Endothelial cell of umbilical vein (primary cell): ENCODE measurements around the gene NR1H3. TPM values are rescaled to one million over a fixed set of nuclear protein-coding genes. Genes with fewer than 3 reads are reported as not detected.
"Not testable (repeated sequence)": the region's sequence is repeated elsewhere in the genome, so short reads cannot be mapped to it uniquely, and the experiment has no call there.

Source experiments
- BruUV-seq: library from RNA; stranded (reverse); fragments of 400-500 nt; replicated peaks from 2 replicates; lab custom pipeline; 2021; lab: Mats Ljungman, UMichigan
- CTCF ChIA-PET: fragments of 300-600, 350-600 bp; sonication (Branson Sonifier 250); formaldehyde crosslinking; loops from one replicate; lab custom pipeline; 2021; ENCODE audit warnings: antibody characterized with exemption, inconsistent platforms; lab: Charles Lee
- POLR2A ChIA-PET: fragments of 300-600, 350-600 bp; sonication (Branson Sonifier 250); formaldehyde crosslinking; loops from one replicate; lab custom pipeline; 2021; ENCODE audit warnings: antibody characterized with exemption, inconsistent platforms; lab: Charles Lee
- DNase-seq: peaks from one replicate; pipeline ENCODE4 v3.0.0-alpha.2; 2011; ENCODE audit warnings: low read depth, low spot score
- FAIRE-seq: peaks from 2 replicates; lab custom pipeline; 2011; peaks lifted over from hg19 to GRCh38; lab: Jason Lieb, UNC
- H2AFZ ChIP-seq: 2 replicates; pipeline ENCODE4 v1.6.0; 2012; ENCODE audit warnings: low read depth, low read length, control low read depth, inconsistent platforms
- H3K27ac ChIP-seq: 2 replicates; pipeline ENCODE4 v1.5.1; 2011; ENCODE audit warnings: low read depth, mild to moderate bottlenecking, control low read depth, low read length, moderate library complexity; ENCODE audit not compliant: insufficient read depth
- H3K27me3 ChIP-seq, 2 experiments: 2 replicates each; pipeline versions ENCODE4 v1.6.0 to v1.6.1; 2011; ENCODE audit warnings: low read length in 2 of 2, mixed read lengths in 1 of 2; ENCODE audit not compliant: control insufficient read depth in 2 of 2, insufficient read depth in 2 of 2
- H3K36me3 ChIP-seq, 2 experiments: 2 replicates in 1 of 2; 3 replicates in 1 of 2; pipeline ENCODE4 v1.5.1; 2011; ENCODE audit warnings: low read length in 2 of 2, mild to moderate bottlenecking in 1 of 2, moderate library complexity in 1 of 2; ENCODE audit not compliant: control insufficient read depth in 2 of 2, insufficient read depth in 2 of 2; ENCODE audit errors: extremely low read depth in 1 of 2
- H3K4me1 ChIP-seq: 3 replicates; pipeline ENCODE4 v1.5.1; 2011; ENCODE audit warnings: mild to moderate bottlenecking, low read length; ENCODE audit not compliant: control insufficient read depth, insufficient read depth; ENCODE audit errors: extremely low read depth
- H3K4me2 ChIP-seq: 2 replicates; pipeline ENCODE4 v1.6.1; 2011; ENCODE audit warnings: low read length, control low read depth, mixed read lengths; ENCODE audit not compliant: insufficient read depth
- H3K4me3 ChIP-seq, 3 experiments: fragments of 200-600 bp in 1 of 3; sonication (generic), shearing (Covaris generic) in 1 of 3; replicated peaks in 1 of 3; 2 replicates each; pipeline ENCODE4 v1.5.1; 2011 to 2016; ENCODE audit warnings: control low read depth in 3 of 3, low read length in 3 of 3, mild to moderate bottlenecking in 2 of 3, inconsistent platforms in 1 of 3, low read depth in 1 of 3, moderate library complexity in 1 of 3; ENCODE audit not compliant: insufficient read depth in 1 of 3
- H3K79me2 ChIP-seq: 2 replicates; pipeline ENCODE4 v1.6.0; 2012; ENCODE audit warnings: low read length, inconsistent platforms; ENCODE audit not compliant: control insufficient read depth, insufficient read depth
- H3K9ac ChIP-seq: replicated peaks from 2 replicates; pipeline ENCODE3; 2011; ENCODE audit warnings: low read length, control low read depth; ENCODE audit not compliant: insufficient read depth; ENCODE audit errors: extremely low read depth
- H3K9me1 ChIP-seq: replicated peaks from 3 replicates; pipeline ENCODE4 v1.6.0; 2011; ENCODE audit warnings: mild to moderate bottlenecking, low read length; ENCODE audit not compliant: control insufficient read depth, insufficient read depth; ENCODE audit errors: extremely low read depth
- H3K9me3 ChIP-seq: replicated peaks from 2 replicates; pipeline ENCODE4 v1.5.1; 2012; ENCODE audit warnings: low read length, inconsistent platforms; ENCODE audit not compliant: control insufficient read depth, insufficient read depth
- H4K20me1 ChIP-seq: replicated peaks from 2 replicates; pipeline ENCODE3; 2011; ENCODE audit warnings: mild to moderate bottlenecking, low read length; ENCODE audit not compliant: control insufficient read depth, insufficient read depth; ENCODE audit errors: extremely low read depth
- GATA2 ChIP-seq: IDR thresholded peaks from 2 replicates; pipeline ENCODE4 v1.7.0; 2011; ENCODE audit warnings: low read depth, mild to moderate bottlenecking, moderate library complexity, mixed read lengths, low read length; ENCODE audit not compliant: insufficient read length, insufficient read depth
- JUN ChIP-seq: IDR thresholded peaks from 2 replicates; pipeline ENCODE4 v1.6.1; 2011; ENCODE audit warnings: borderline replicate concordance, low read depth; ENCODE audit not compliant: insufficient read length, insufficient read depth
- MYC ChIP-seq: IDR thresholded peaks from one replicate; pipeline ENCODE4 v1.6.1; 2011; ENCODE audit warnings: mild to moderate bottlenecking, low read depth, low read length
- dilution Hi-C: fragments of 300-500 bp; cut with MboI; formaldehyde crosslinking; loops from one replicate; pipeline ENCODE4 v1.15.0; 2019; ENCODE audit warnings: low sequenced_read_pairs; ENCODE audit not compliant: extremely low pct_ligation_motif_present
- intact Hi-C: fragments of 100-400 bp; cut with micrococcal nuclease; formaldehyde crosslinking; loops from one replicate; pipeline ENCODE4 v1.10.0; 2022
- polyA plus RNA-seq, 4 experiments: library from polyadenylated mRNA; depleted of rRNA in 3 of 4; stranded (reverse) in 3 of 4; unstranded in 1 of 4; fragments of >200 nt; gene quantifications; 2 replicates each; pipeline versions ENCODE4 v1.2.1 to v1.2.3, GENCODE V29; 2011 to 2012; ENCODE audit warnings: missing spikeins in 1 of 4
- total RNA-seq: library from RNA; stranded (reverse); gene quantifications from 2 replicates; pipeline ENCODE4 v1.2.3, GENCODE V29; 2021

The NR1H3 gene
- total and polyA plus RNA-seq, 2 donors (not counting 3 experiments of a cell fraction or from before 2014, with no cell fraction given): 9.8 to 16.3 TPM

- TF ChIP-seq JUN (no peak), MYC (no peak), GATA2 (no peak)
- FAIRE-seq: no peak
- POLR2A ChIA-PET: no interaction called here
These were observed 57.2 kb downstream of the NR1H3 start for GRCh38 chr11:47314992-47315391.

GRCh38 chr11:47316501-47316900, 58.7 kb downstream of the NR1H3 start:
- H3K4me3 ChIP-seq, FAIRE-seq, H2AFZ ChIP-seq, H3K4me2 ChIP-seq, DNase-seq, H3K9me3 ChIP-seq, CTCF ChIA-PET, H3K9me1 ChIP-seq, H3K4me1 ChIP-seq, H3K79me2 ChIP-seq, BruUV-seq, H3K27me3 ChIP-seq, POLR2A ChIA-PET, intact Hi-C loops, H3K27ac ChIP-seq, dilution Hi-C loops, H3K9ac ChIP-seq, H4K20me1 ChIP-seq: not testable (repeated sequence)
- H3K36me3 ChIP-seq: peaks cover 12 to 19% of the 10 kb centered on the region in 2 experiments

More at GRCh38 chr11:47314992-47315391, 57.2 kb downstream of the NR1H3 start:
- H3K27ac ChIP-seq: no peak overlapping the region
- H3K4me3 ChIP-seq: no peak overlapping the region
- H2AFZ ChIP-seq: no peak overlapping the region
- intact Hi-C loops (loop anchor here (5.0 kb wide), 1 partner anchor 32 kb away; no protein-coding TSS in a partner anchor), dilution Hi-C loops (no loop called here)
- H3K4me1 ChIP-seq: no peaks in the 10 kb centered on the region
- H3K79me2 ChIP-seq: no peaks in the 10 kb centered on the region
- peaks cover 12 to 23% of the 10 kb centered on the region in 2 experiments for H3K36me3 ChIP-seq
- CTCF ChIA-PET: interaction anchor here (1.1 to 1.6 kb wide), 2 partner anchors 15 to 40 kb away, joined by 4 to 8 read pairs; no protein-coding TSS in a partner anchor
- no peak for DNase-seq
- no peaks in the 10 kb centered on the region for H4K20me1 ChIP-seq
- no peaks in the 10 kb centered on the region for H3K9me1 ChIP-seq
- no peak overlapping the region for H3K9ac ChIP-seq
- H3K9me3 ChIP-seq: no peaks in the 10 kb centered on the region
- H3K27me3 ChIP-seq: no peaks in the 10 kb centered on the region
- no TSS peak for BruUV-seq
- no peak overlapping the region for H3K4me2 ChIP-seq
